Transverse colon (tissue), 4 donors: Measurements from ENCODE around the gene MOB3B.

Experiments
- POLR2A ChIP-seq: fragments of 450-650 bp; IDR thresholded peaks from one replicate; pipeline ENCODE4 v1.6.1; 2016; ENCODE audit warnings: antibody characterized with exemption, mild to moderate bottlenecking, moderate library complexity
- POLR2AphosphoS5 ChIP-seq, 3 donors: sonication (generic); formaldehyde crosslinking; IDR thresholded peaks; one replicate each; pipeline ENCODE4 v1.6.1; 2016; ENCODE audit warnings: antibody characterized with exemption in 3 of 3
- TF ChIP-seq, protein P1 (sequence below), 5 experiments: fragments of 200-600 bp in 3 of 5; fragments of 450-650 bp in 2 of 5; sonication (generic) in 3 of 5; IDR thresholded peaks; 1 replicate in 2 of 5; 2 replicates in 3 of 5; pipeline ENCODE4 v1.5.1; 2016 to 2017; ENCODE audit warnings: antibody characterized with exemption in 5 of 5, inconsistent platforms in 3 of 5, mild to moderate bottlenecking in 2 of 5, moderate library complexity in 1 of 5

DNA sequence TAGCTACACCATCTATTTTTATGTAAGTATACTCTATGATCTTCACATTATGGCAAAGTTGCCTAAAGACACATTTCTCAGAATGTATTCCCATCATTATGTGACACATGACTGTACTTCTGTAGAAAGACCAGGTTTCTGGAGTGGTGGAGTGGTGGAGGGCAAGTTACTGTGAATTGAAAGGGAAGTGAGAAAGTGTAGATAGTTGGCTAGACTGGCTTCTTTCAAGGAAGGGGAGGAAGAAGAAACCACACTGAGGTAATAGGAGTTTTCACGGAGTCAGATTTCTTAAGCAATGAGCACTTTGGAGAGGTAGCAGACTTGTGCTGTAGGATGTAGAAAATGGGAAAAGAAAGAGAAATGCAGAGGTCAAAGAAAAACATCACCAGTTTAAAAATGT lies 181.7 kb downstream of the MOB3B start:
- TF ChIP-seq, protein P1, sequence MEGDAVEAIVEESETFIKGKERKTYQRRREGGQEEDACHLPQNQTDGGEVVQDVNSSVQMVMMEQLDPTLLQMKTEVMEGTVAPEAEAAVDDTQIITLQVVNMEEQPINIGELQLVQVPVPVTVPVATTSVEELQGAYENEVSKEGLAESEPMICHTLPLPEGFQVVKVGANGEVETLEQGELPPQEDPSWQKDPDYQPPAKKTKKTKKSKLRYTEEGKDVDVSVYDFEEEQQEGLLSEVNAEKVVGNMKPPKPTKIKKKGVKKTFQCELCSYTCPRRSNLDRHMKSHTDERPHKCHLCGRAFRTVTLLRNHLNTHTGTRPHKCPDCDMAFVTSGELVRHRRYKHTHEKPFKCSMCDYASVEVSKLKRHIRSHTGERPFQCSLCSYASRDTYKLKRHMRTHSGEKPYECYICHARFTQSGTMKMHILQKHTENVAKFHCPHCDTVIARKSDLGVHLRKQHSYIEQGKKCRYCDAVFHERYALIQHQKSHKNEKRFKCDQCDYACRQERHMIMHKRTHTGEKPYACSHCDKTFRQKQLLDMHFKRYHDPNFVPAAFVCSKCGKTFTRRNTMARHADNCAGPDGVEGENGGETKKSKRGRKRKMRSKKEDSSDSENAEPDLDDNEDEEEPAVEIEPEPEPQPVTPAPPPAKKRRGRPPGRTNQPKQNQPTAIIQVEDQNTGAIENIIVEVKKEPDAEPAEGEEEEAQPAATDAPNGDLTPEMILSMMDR (IDR thresholded peaks at IDR 0.05): no peak
- no peak for TF ChIP-seq POLR2AphosphoS5 (IDR thresholded peaks at IDR 0.05)
- no peak for TF ChIP-seq POLR2A
